ENCODE measurements around the gene MT1F.

The MT1F gene

GRCh38 chr16:56701534-56701933 lies 43.8 kb downstream of the MT1F start:
- DNase-seq = no peak

- DNase-seq = no peak
These were observed 45.1 kb downstream of the MT1F start for GRCh38 chr16:56702836-56703235.

Data from NCI-H187 treated with DMSO at 0.1 percent for 48 hours (cell line).